Stimulated activated CD4-positive, alpha-beta T cell treated with anti-CD3 and anti-CD28 coated beads, TNF-alpha, amount 100 ng/mL, for 1 hour (primary cell): Measurements from ENCODE around the gene KCNN4.

ENCODE experiments used
- DNase-seq, 3 donors: peaks; one replicate each; pipeline ENCODE4 v3.0.0-alpha.2; 2020; ENCODE audit warnings: low read depth in 3 of 3, low spot score in 1 of 3

KCNN4 gene

DNA sequence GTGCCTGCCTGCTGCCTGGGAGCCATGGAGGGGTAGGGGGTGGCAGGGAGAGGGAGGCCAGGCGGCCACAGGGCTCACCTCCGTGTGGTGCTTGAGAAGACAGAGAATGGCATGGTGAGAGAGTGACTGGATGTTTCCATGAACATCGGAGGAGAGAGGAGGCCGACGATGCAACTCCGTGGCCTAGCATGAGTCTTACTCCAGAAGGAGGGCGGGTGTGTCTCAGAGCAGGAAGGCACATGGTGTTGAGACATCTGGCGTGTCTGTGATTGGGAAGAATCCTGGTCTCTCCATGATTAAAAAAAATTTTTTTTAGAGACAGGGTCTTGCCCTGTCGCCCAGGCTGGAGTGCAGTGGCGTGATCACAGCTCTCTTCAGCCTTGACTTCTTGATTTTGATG, 59.8 kb downstream of the KCNN4 start:
- DNase-seq = no peak

DNA sequence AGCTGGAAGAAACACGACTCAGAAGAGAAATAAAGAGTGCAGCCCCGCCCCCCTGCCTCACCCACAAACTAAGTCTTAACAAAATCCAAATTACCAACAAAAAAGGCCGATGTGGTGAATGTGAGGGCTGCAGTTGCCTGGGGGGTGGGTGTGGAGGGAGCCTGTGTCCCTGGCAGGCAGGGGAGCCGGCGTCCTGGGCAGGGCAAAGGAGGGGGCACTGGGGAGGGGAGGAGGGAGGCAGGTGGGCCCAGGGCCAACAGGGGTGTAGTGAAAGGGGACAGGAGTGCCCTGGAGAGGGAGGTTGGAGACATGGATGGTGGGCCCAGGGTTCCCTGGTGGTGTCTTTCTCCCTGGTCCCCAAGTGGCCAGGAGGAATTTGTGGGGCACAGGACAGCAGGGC, 60.9 kb downstream of the KCNN4 start:
- no peak for DNase-seq

DNA sequence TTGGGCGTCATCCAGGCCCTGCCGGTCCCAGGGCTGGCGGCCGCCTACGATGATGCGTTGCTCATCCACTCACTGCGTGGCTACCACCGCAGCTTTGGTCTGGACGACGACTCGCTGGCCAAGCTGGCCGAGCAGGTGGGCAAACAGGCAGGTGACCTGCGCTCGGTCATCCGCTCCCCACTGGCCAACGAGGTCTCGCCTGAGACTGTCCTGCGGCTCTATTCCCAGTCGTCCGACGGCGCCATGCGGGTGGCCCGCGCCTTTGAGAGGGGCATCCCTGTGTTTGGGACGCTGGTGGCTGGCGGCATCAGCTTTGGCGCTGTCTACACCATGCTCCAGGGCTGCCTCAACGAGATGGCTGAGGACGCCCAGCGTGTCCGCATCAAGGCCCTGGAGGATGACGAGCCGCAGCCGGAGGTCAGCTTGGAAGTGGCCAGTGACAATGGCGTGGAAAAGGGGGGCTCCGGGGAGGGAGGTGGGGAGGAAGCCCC, 61.4 kb downstream of the KCNN4 start:
- DNase-seq = no peak

DNA sequence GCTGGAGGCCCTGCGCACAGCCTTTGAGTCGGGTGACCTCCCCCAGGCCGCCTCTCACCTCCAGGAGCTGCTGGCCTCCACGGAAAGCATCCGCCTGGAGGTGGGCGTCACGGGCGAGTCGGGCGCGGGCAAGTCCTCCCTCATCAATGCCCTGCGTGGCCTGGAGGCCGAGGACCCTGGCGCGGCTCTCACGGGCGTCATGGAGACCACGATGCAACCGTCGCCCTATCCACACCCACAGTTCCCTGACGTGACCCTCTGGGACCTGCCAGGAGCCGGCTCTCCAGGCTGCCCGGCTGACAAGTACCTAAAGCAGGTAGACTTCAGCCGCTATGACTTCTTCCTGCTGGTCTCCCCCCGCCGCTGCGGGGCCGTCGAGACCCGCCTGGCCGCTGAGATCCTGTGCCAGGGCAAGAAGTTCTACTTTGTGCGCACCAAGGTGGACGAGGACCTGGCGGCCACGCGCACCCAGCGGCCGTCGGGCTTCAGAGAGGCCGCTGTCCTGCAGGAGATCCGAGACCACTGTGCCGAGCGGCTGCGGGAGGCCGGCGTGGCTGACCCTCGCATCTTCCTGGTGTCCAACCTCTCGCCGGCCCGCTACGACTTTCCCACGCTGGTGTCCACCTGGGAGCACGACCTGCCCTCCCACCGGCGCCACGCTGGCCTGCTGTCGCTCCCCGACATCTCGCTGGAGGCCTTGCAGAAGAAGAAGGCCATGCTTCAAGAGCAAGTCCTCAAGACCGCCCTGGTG, 62.0 kb downstream of the KCNN4 start:
- no peak for DNase-seq
